Endothelial cell of umbilical vein (primary cell): ENCODE results near the gene HGFAC. TPM values are rescaled to one million over a fixed set of nuclear protein-coding genes. Genes with fewer than 3 reads are reported as not detected.

ENCODE experiments used
- BruUV-seq: library from RNA; stranded (reverse); fragments of 400-500 nt; replicated peaks from 2 replicates; lab custom pipeline; 2021; lab: Mats Ljungman, UMichigan
- CTCF ChIA-PET: fragments of 300-600, 350-600 bp; sonication (Branson Sonifier 250); formaldehyde crosslinking; loops from one replicate; lab custom pipeline; 2021; ENCODE audit warnings: antibody characterized with exemption, inconsistent platforms; lab: Charles Lee
- POLR2A ChIA-PET: fragments of 300-600, 350-600 bp; sonication (Branson Sonifier 250); formaldehyde crosslinking; loops from one replicate; lab custom pipeline; 2021; ENCODE audit warnings: antibody characterized with exemption, inconsistent platforms; lab: Charles Lee
- DNase-seq: peaks from one replicate; pipeline ENCODE4 v3.0.0-alpha.2; 2011; ENCODE audit warnings: low read depth, low spot score
- FAIRE-seq: peaks from 2 replicates; lab custom pipeline; 2011; peaks lifted over from hg19 to GRCh38; lab: Jason Lieb, UNC
- H2AFZ ChIP-seq: 2 replicates; pipeline ENCODE4 v1.6.0; 2012; ENCODE audit warnings: low read depth, low read length, control low read depth, inconsistent platforms
- H3K27ac ChIP-seq: 2 replicates; pipeline ENCODE4 v1.5.1; 2011; ENCODE audit warnings: low read depth, mild to moderate bottlenecking, control low read depth, low read length, moderate library complexity; ENCODE audit not compliant: insufficient read depth
- H3K27me3 ChIP-seq, 2 experiments: 2 replicates each; pipeline versions ENCODE4 v1.6.0 to v1.6.1; 2011; ENCODE audit warnings: low read length in 2 of 2, mixed read lengths in 1 of 2; ENCODE audit not compliant: control insufficient read depth in 2 of 2, insufficient read depth in 2 of 2
- H3K36me3 ChIP-seq, 2 experiments: 2 replicates in 1 of 2; 3 replicates in 1 of 2; pipeline ENCODE4 v1.5.1; 2011; ENCODE audit warnings: low read length in 2 of 2, mild to moderate bottlenecking in 1 of 2, moderate library complexity in 1 of 2; ENCODE audit not compliant: control insufficient read depth in 2 of 2, insufficient read depth in 2 of 2; ENCODE audit errors: extremely low read depth in 1 of 2
- H3K4me1 ChIP-seq: 3 replicates; pipeline ENCODE4 v1.5.1; 2011; ENCODE audit warnings: mild to moderate bottlenecking, low read length; ENCODE audit not compliant: control insufficient read depth, insufficient read depth; ENCODE audit errors: extremely low read depth
- H3K4me2 ChIP-seq: 2 replicates; pipeline ENCODE4 v1.6.1; 2011; ENCODE audit warnings: low read length, control low read depth, mixed read lengths; ENCODE audit not compliant: insufficient read depth
- H3K4me3 ChIP-seq, 3 experiments: fragments of 200-600 bp in 1 of 3; sonication (generic), shearing (Covaris generic) in 1 of 3; replicated peaks in 1 of 3; 2 replicates each; pipeline ENCODE4 v1.5.1; 2011 to 2016; ENCODE audit warnings: control low read depth in 3 of 3, low read length in 3 of 3, mild to moderate bottlenecking in 2 of 3, inconsistent platforms in 1 of 3, low read depth in 1 of 3, moderate library complexity in 1 of 3; ENCODE audit not compliant: insufficient read depth in 1 of 3
- H3K79me2 ChIP-seq: 2 replicates; pipeline ENCODE4 v1.6.0; 2012; ENCODE audit warnings: low read length, inconsistent platforms; ENCODE audit not compliant: control insufficient read depth, insufficient read depth
- H3K9ac ChIP-seq: replicated peaks from 2 replicates; pipeline ENCODE3; 2011; ENCODE audit warnings: low read length, control low read depth; ENCODE audit not compliant: insufficient read depth; ENCODE audit errors: extremely low read depth
- H3K9me1 ChIP-seq: replicated peaks from 3 replicates; pipeline ENCODE4 v1.6.0; 2011; ENCODE audit warnings: mild to moderate bottlenecking, low read length; ENCODE audit not compliant: control insufficient read depth, insufficient read depth; ENCODE audit errors: extremely low read depth
- H3K9me3 ChIP-seq: replicated peaks from 2 replicates; pipeline ENCODE4 v1.5.1; 2012; ENCODE audit warnings: low read length, inconsistent platforms; ENCODE audit not compliant: control insufficient read depth, insufficient read depth
- H4K20me1 ChIP-seq: replicated peaks from 2 replicates; pipeline ENCODE3; 2011; ENCODE audit warnings: mild to moderate bottlenecking, low read length; ENCODE audit not compliant: control insufficient read depth, insufficient read depth; ENCODE audit errors: extremely low read depth
- EZH2 ChIP-seq: IDR thresholded peaks from 2 replicates; pipeline ENCODE4 v1.6.1; 2012; ENCODE audit warnings: borderline replicate concordance, low read depth, mild to moderate bottlenecking, moderate library complexity, low read length, inconsistent platforms; ENCODE audit not compliant: severe bottlenecking
- FOS ChIP-seq: IDR thresholded peaks from 2 replicates; pipeline ENCODE4 v1.6.1; 2011; ENCODE audit warnings: mild to moderate bottlenecking, low read length, moderate library complexity, borderline replicate concordance; ENCODE audit not compliant: insufficient read depth
- GATA2 ChIP-seq: IDR thresholded peaks from 2 replicates; pipeline ENCODE4 v1.7.0; 2011; ENCODE audit warnings: low read depth, mild to moderate bottlenecking, moderate library complexity, mixed read lengths, low read length; ENCODE audit not compliant: insufficient read length, insufficient read depth
- JUN ChIP-seq: IDR thresholded peaks from 2 replicates; pipeline ENCODE4 v1.6.1; 2011; ENCODE audit warnings: borderline replicate concordance, low read depth; ENCODE audit not compliant: insufficient read length, insufficient read depth
- MYC ChIP-seq: IDR thresholded peaks from one replicate; pipeline ENCODE4 v1.6.1; 2011; ENCODE audit warnings: mild to moderate bottlenecking, low read depth, low read length
- POLR2A ChIP-seq: IDR thresholded peaks from 2 replicates; pipeline ENCODE4 v1.6.1; 2012; ENCODE audit warnings: low read depth, mild to moderate bottlenecking, control low read depth, low read length
- POLR2AphosphoS5 ChIP-seq: IDR thresholded peaks from 2 replicates; pipeline ENCODE4 v1.6.1; 2012; ENCODE audit warnings: low read depth, mild to moderate bottlenecking, control low read depth, low read length, moderate library complexity; ENCODE audit not compliant: insufficient read depth
- dilution Hi-C: fragments of 300-500 bp; cut with MboI; formaldehyde crosslinking; loops from one replicate; pipeline ENCODE4 v1.15.0; 2019; ENCODE audit warnings: low sequenced_read_pairs; ENCODE audit not compliant: extremely low pct_ligation_motif_present
- intact Hi-C: fragments of 100-400 bp; cut with micrococcal nuclease; formaldehyde crosslinking; loops from one replicate; pipeline ENCODE4 v1.10.0; 2022
- polyA plus RNA-seq, 4 experiments: library from polyadenylated mRNA; depleted of rRNA in 3 of 4; stranded (reverse) in 3 of 4; unstranded in 1 of 4; fragments of >200 nt; gene quantifications; 2 replicates each; pipeline versions ENCODE4 v1.2.1 to v1.2.3, GENCODE V29; 2011 to 2012; ENCODE audit warnings: missing spikeins in 1 of 4
- total RNA-seq: library from RNA; stranded (reverse); gene quantifications from 2 replicates; pipeline ENCODE4 v1.2.3, GENCODE V29; 2021
- TF ChIP-seq, protein P1 (sequence below): IDR thresholded peaks from 2 replicates; pipeline ENCODE4 v1.6.1; 2011; ENCODE audit not compliant: insufficient read depth, insufficient read length
- TF ChIP-seq, protein P2 (sequence below), 2 donors: IDR thresholded peaks; 1 replicate in 1 of 2; 2 replicates in 1 of 2; pipeline ENCODE4 v1.5.1; 2011; ENCODE audit warnings: low read length in 2 of 2, mild to moderate bottlenecking in 2 of 2, moderate library complexity in 2 of 2, control low read depth in 1 of 2, inconsistent platforms in 1 of 2, low read depth in 1 of 2; ENCODE audit not compliant: insufficient read depth in 1 of 2; ENCODE audit errors: extremely low read depth in 1 of 2

HGFAC gene
- total and polyA plus RNA-seq, 2 donors (not counting 3 experiments of a cell fraction or from before 2014, with no cell fraction given) = 0.36 to 0.49 TPM

DNA sequence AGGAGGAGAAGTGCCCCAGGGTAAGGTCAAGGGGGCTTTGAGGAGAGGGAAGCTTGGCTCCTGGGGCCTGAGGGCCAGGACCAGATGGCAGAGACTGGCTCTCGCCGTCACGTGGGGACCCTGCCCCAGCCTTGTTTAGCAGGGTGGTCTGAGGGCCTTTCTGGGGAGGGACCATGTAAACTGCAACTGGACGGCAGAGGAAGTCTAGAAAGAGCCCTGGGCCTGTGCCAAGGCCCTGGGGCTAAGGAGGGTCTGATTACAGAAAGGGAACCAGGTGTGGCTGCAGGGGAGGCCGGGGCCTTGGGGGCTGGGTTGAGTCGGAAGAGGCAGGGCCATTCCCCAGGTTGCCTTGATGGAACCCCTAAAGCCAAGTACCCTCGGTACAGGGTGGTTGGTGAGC, 1.8 kb upstream of the HGFAC start:
- Histone ChIP-seq H3K27ac (no peak overlapping the region), H3K36me3 (no peaks in the 10 kb centered on the region), H3K4me1 (peaks cover 7% of the 10 kb centered on the region), H3K9me1 (no peaks in the 10 kb centered on the region), H2AFZ (no peak overlapping the region), H3K9me3 (no peaks in the 10 kb centered on the region), H3K27me3 (no peaks in the 10 kb centered on the region), H4K20me1 (no peaks in the 10 kb centered on the region), H3K79me2 (no peaks in the 10 kb centered on the region), H3K4me3 (no peak overlapping the region), H3K9ac (no peak overlapping the region), H3K4me2 (no peak overlapping the region)
- intact Hi-C loops = no loop called here
- ChIA-PET CTCF (interaction anchor here (1.2 to 6.1 kb wide), 2 partner anchors 94 to 241 kb away, joined by 4 to 78 read pairs; no protein-coding TSS in a partner anchor), POLR2A (interaction anchor here (1.1 kb wide), 1 partner anchor 94 kb away, joined by 3 read pairs; no protein-coding TSS in a partner anchor)
- no TSS peak for BruUV-seq
- FAIRE-seq = no peak
- no peak for TF ChIP-seq JUN
- TF ChIP-seq, protein P1, sequence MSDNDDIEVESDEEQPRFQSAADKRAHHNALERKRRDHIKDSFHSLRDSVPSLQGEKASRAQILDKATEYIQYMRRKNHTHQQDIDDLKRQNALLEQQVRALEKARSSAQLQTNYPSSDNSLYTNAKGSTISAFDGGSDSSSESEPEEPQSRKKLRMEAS = no peak
- no peak for TF ChIP-seq MYC
- no peak for TF ChIP-seq EZH2
- no peak for TF ChIP-seq POLR2AphosphoS5
- TF ChIP-seq GATA2 = no peak
- no peak for TF ChIP-seq POLR2A
- no peak for TF ChIP-seq FOS
- TF ChIP-seq, protein P2, sequence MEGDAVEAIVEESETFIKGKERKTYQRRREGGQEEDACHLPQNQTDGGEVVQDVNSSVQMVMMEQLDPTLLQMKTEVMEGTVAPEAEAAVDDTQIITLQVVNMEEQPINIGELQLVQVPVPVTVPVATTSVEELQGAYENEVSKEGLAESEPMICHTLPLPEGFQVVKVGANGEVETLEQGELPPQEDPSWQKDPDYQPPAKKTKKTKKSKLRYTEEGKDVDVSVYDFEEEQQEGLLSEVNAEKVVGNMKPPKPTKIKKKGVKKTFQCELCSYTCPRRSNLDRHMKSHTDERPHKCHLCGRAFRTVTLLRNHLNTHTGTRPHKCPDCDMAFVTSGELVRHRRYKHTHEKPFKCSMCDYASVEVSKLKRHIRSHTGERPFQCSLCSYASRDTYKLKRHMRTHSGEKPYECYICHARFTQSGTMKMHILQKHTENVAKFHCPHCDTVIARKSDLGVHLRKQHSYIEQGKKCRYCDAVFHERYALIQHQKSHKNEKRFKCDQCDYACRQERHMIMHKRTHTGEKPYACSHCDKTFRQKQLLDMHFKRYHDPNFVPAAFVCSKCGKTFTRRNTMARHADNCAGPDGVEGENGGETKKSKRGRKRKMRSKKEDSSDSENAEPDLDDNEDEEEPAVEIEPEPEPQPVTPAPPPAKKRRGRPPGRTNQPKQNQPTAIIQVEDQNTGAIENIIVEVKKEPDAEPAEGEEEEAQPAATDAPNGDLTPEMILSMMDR (IDR thresholded peaks at IDR 0.05; ENCODE audit: extremely low read depth in 1 of 2, insufficient read depth in 1 of 2, low read depth in 1 of 2, low read length in 2 of 2) = no peak
- dilution Hi-C loops = no loop called here
- no peak for DNase-seq
